GM08714 (cell line): ENCODE data around the gene LHFPL4.

Experiments used
- H3K4me3 ChIP-seq: fragments of 200-500 bp; sonication (Bioruptor generic); 2 replicates; pipeline ENCODE4 v1.5.1; 2014; ENCODE audit warnings: mild to moderate bottlenecking, low read length, inconsistent platforms
- ZNF274 ChIP-seq: IDR thresholded peaks from 2 replicates; pipeline ENCODE4 v1.6.1; 2012; ENCODE audit warnings: mild to moderate bottlenecking, low read depth, low read length

Gene LHFPL4

GRCh38 chr3:9467451-9467850 lies 86.2 kb downstream of the LHFPL4 start:
- no peak overlapping the region for H3K4me3 ChIP-seq
- no peak for TF ChIP-seq ZNF274

GRCh38 chr3:9455596-9456131 lies 98.0 kb downstream of the LHFPL4 start:
- no peak for TF ChIP-seq ZNF274
- H3K4me3 ChIP-seq: no peak overlapping the region

GRCh38 chr3:9452417-9452816 lies 101.2 kb downstream of the LHFPL4 start:
- TF ChIP-seq ZNF274: no peak
- H3K4me3 ChIP-seq: no peak overlapping the region

GRCh38 chr3:9450991-9451390 lies 102.6 kb downstream of the LHFPL4 start:
- no peak for TF ChIP-seq ZNF274
- no peak overlapping the region for H3K4me3 ChIP-seq

DNA sequence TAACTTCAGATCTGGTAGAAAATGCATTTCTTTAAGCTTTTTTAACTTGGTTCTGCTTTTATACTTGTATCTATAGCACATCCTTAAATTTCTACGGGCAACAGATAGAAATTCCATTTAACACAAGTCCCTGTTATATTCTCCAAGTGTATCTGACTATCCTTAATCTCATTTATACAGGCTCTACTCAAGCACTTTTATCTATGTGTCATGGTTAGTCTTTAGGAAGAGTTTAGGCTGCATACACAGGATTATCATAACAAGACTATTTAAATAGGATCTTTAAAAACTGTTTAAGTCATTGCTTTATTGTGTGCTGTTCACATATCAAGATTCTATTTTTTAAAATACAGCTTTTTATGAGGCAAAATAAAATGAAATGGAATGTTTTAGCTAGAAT lies 103.5 kb downstream of the LHFPL4 start:
- no peak overlapping the region for H3K4me3 ChIP-seq

DNA sequence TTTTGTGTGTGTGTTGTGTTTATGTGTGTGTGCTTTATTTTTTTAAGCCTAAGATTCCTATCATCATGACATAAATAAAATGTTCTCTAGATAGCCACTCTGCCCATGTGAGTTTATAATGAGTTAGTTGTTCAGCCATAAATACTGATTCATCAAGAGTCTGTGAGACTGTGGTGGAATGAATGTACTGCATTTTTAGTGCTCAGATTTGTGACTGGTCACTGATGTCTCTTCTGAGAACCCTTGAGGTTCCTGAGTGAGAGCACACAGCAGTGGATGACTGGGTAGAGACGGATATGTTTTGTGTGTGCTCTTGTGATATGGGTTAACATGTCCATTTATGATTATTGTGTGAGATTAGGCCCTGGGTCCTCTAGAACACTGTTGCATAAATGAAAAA lies 105.0 kb downstream of the LHFPL4 start:
- H3K4me3 ChIP-seq: no peak overlapping the region
- TF ChIP-seq ZNF274: no peak

More for the DNA sequence above, 103.5 kb downstream of the LHFPL4 start:
- no peak for TF ChIP-seq ZNF274
